ENCODE measurements around the gene MPPED1. TPM values are rescaled to one million over a fixed set of nuclear protein-coding genes. Genes with fewer than 3 reads are reported as not detected.

MPPED1 gene
- polyA plus RNA-seq, 4 donors = 0.51 to 1.1 (median 0.86) TPM

GRCh38 chr22:43554694-43555365 is 143.0 kb downstream of the MPPED1 start:
- DNase-seq (ENCODE audit: low read depth in 4 of 4, low spot score in 3 of 4) = no peak

GRCh38 chr22:43555561-43556515 is 144.0 kb downstream of the MPPED1 start:
- DNase-seq (ENCODE audit: low read depth in 4 of 4, low spot score in 3 of 4) = no peak

Other genes starting within 250 kb of the MPPED1 start
- 10 to 100 TPM; 20.8 to 31.6 (median 27.8) TPM for gene TTLL12, start 224.9 kb upstream of the MPPED1 start, polyA plus RNA-seq (ENCODE audit: insufficient read length in 4 of 4)
- 1 to 10 TPM; 5.7 to 8.7 (median 7.8) TPM for gene SCUBE1, start 68.6 kb upstream of the MPPED1 start, polyA plus RNA-seq (ENCODE audit: insufficient read length in 4 of 4)